Mesangial cell (primary cell): Measurements from ENCODE around the gene HTRA1. TPM values are rescaled to one million over a fixed set of nuclear protein-coding genes. Genes with fewer than 3 reads are reported as not detected.

Source experiments
- total RNA-seq: library from RNA; depleted of rRNA; stranded (reverse); fragments of >200 nt; gene quantifications from 2 replicates; pipeline ENCODE4 v1.2.3, GENCODE V29; 2015

HTRA1 gene
- 83.4 and 265 TPM in 2 replicates for total RNA-seq

DNA sequence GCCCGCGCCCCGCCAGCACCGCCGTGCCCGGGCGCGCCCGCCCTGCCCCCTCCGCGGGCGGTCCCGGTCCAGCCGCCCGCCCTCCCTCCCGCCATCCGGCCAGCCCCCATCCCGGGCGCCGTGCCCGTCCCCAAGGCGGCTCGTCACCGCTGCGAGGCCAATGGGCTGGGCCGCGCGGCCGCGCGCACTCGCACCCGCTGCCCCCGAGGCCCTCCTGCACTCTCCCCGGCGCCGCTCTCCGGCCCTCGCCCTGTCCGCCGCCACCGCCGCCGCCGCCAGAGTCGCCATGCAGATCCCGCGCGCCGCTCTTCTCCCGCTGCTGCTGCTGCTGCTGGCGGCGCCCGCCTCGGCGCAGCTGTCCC lies at the start of gene HTRA1:
HTRA1 (plus strand) TSS at position 187 of the 362 bp plus-strand sequence; CDS start at position 287, 100 bp downstream.

DNA sequence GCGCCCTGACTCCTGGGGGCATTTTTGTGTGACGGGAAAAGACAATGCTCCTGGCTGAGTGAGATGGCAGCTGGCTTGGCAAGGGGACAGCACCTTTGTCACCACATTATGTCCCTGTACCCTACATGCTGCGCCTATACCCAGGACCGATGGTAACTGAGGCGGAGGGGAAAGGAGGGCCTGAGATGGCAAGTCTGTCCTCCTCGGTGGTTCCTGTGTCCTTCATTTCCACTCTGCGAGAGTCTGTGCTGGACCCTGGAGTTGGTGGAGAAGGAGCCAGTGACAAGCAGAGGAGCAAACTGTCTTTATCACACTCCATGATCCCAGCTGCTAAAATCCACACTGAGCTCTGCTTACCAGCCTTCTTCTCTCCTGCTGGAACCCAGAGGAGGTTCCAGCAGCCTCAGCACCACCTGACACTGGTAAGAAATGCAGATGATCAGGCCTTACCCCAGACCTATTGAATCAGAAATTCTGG lies 6.7 kb upstream of the HTRA1 start, which contains the start of gene ARMS2:
ARMS2 (plus strand) TSS at position 51 of the 478 bp plus-strand sequence; CDS start at position 126, 75 bp downstream.

DNA sequence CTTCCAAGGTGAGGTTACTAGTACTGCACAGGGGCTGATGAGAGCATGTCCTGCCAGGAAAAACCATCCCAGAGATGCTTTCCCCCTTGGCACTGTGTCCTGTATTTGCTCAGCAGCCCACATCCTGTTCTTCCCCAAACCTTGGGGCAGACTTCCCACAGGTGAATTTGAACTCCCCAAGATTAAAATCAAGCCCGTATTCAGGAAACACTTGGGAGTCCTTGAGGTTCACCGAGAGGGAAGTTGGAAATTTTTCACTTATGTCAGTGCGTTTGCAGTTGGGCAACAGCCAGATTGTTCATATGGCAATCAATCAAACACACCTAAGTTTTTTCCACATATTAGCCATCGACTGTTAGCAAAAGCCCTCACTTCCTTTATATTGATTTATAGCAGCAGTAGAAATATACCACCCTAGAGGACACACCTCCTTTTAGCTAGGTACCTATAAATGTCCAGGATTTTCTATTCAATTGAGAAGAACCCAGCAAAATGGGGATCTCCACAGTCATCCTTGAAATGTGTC lies 99.0 kb downstream of the HTRA1 start, which contains the start of gene DMBT1:
DMBT1 (plus strand) TSS at position 476 of the 526 bp plus-strand sequence; CDS start at position 493, 17 bp downstream.

Other genes with a start within 250 kb of the HTRA1 start
- gene BTBD16, start 190.3 kb upstream of the HTRA1 start, total RNA-seq = 1.4 TPM in 1 of 2 replicates, not detected in the other
- 17.6 and 30.0 TPM in 2 replicates for gene PLEKHA1, start 86.8 kb upstream of the HTRA1 start, total RNA-seq
- not detected in 2 replicates for gene ARMS2, start 6.9 kb upstream of the HTRA1 start, total RNA-seq
- gene DMBT1, start 99.2 kb downstream of the HTRA1 start, total RNA-seq = under 0.01 and 0.13 TPM in 2 replicates
- not detected in 2 replicates for gene C10orf120, start 238.3 kb downstream of the HTRA1 start, total RNA-seq